IPS-15b (cell line): ENCODE measurements around the gene F10.
"Not testable (repeated sequence)": the region's sequence is repeated elsewhere in the genome, so short reads cannot be mapped to it uniquely, and the experiment has no call there.

ENCODE experiments used
- H3K27me3 ChIP-seq: one replicate; pipeline ENCODE4 v1.6.1; 2013; ENCODE audit warnings: low read length; ENCODE audit not compliant: control insufficient read depth, insufficient read depth
- H3K36me3 ChIP-seq: one replicate; pipeline ENCODE4 v1.6.1; 2013; ENCODE audit warnings: low read length; ENCODE audit not compliant: control insufficient read depth, insufficient read depth
- H3K4me1 ChIP-seq: one replicate; pipeline ENCODE4 v1.6.1; 2013; ENCODE audit warnings: mild to moderate bottlenecking, low read length; ENCODE audit not compliant: control insufficient read depth, insufficient read depth
- H3K4me3 ChIP-seq: one replicate; pipeline ENCODE4 v1.5.1; 2013; ENCODE audit warnings: low read depth, low read length
- H3K9ac ChIP-seq: one replicate; pipeline ENCODE4 v1.6.1; 2013; ENCODE audit warnings: low read depth, mild to moderate bottlenecking, low read length
- H3K9me3 ChIP-seq: one replicate; pipeline ENCODE4 v1.6.1; 2013; ENCODE audit warnings: mild to moderate bottlenecking, low read length; ENCODE audit not compliant: control insufficient read depth, insufficient read depth

Gene F10

GRCh38 chr13:113122550-113123225 is at the start of gene F10:
Gene F10, plus strand, starts transcription at chr13:113122799. Its CDS starts 57 bp downstream, at chr13:113122856.
- H3K9me3 ChIP-seq = no peaks in the 10 kb centered on the region
- H3K9ac ChIP-seq = no peak within 1 kb of the TSS
- H3K27me3 ChIP-seq = no peaks in the 10 kb centered on the region
- no peaks in the 10 kb centered on the region for H3K36me3 ChIP-seq
- H3K4me1 ChIP-seq = no peaks in the 10 kb centered on the region
- no peak within 1 kb of the TSS for H3K4me3 ChIP-seq

GRCh38 chr13:113073942-113074341 is 48.7 kb upstream of the F10 start:
- H3K4me3 ChIP-seq = no peak overlapping the region
- H3K4me1 ChIP-seq = no peaks in the 10 kb centered on the region
- H3K36me3 ChIP-seq = peaks cover 5% of the 10 kb centered on the region
- no peak overlapping the region for H3K9ac ChIP-seq
- no peaks in the 10 kb centered on the region for H3K27me3 ChIP-seq
- no peaks in the 10 kb centered on the region for H3K9me3 ChIP-seq

- Histone ChIP-seq H3K36me3 (peaks cover 5% of the 10 kb centered on the region), H3K4me3 (no peak overlapping the region), H3K9ac (no peak overlapping the region), H3K4me1 (no peaks in the 10 kb centered on the region), H3K9me3 (no peaks in the 10 kb centered on the region), H3K27me3 (no peaks in the 10 kb centered on the region)
These were observed 48.2 kb upstream of the F10 start for GRCh38 chr13:113074401-113074800.

GRCh38 chr13:113074876-113075275 is 47.7 kb upstream of the F10 start:
- Histone ChIP-seq H3K9ac (no peak overlapping the region), H3K9me3 (no peaks in the 10 kb centered on the region), H3K4me1 (no peaks in the 10 kb centered on the region), H3K4me3 (no peak overlapping the region), H3K36me3 (peaks cover 5% of the 10 kb centered on the region), H3K27me3 (no peaks in the 10 kb centered on the region)

GRCh38 chr13:113075711-113076110 is 46.9 kb upstream of the F10 start:
- H3K9me3 ChIP-seq = no peaks in the 10 kb centered on the region
- H3K4me1 ChIP-seq = no peaks in the 10 kb centered on the region
- no peak overlapping the region for H3K9ac ChIP-seq
- H3K4me3 ChIP-seq = no peak overlapping the region
- peaks cover 5% of the 10 kb centered on the region for H3K36me3 ChIP-seq
- no peaks in the 10 kb centered on the region for H3K27me3 ChIP-seq

GRCh38 chr13:113076681-113077401 is 45.8 kb upstream of the F10 start:
- no peak overlapping the region for H3K9ac ChIP-seq
- no peak overlapping the region for H3K4me3 ChIP-seq
- H3K27me3 ChIP-seq = no peaks in the 10 kb centered on the region
- no peaks in the 10 kb centered on the region for H3K4me1 ChIP-seq
- H3K9me3 ChIP-seq = no peaks in the 10 kb centered on the region
- peaks cover 5% of the 10 kb centered on the region for H3K36me3 ChIP-seq

GRCh38 chr13:113077566-113077952 is 45.0 kb upstream of the F10 start:
- Histone ChIP-seq H3K36me3 (peaks cover 5% of the 10 kb centered on the region), H3K4me1 (no peaks in the 10 kb centered on the region), H3K27me3 (no peaks in the 10 kb centered on the region), H3K4me3 (no peak overlapping the region), H3K9me3 (no peaks in the 10 kb centered on the region), H3K9ac (no peak overlapping the region)

- Histone ChIP-seq H3K36me3 (peaks cover 5% of the 10 kb centered on the region), H3K4me3 (no peak overlapping the region), H3K4me1 (no peaks in the 10 kb centered on the region), H3K9me3 (no peaks in the 10 kb centered on the region), H3K9ac (no peak overlapping the region), H3K27me3 (no peaks in the 10 kb centered on the region)
These were observed 44.4 kb upstream of the F10 start for GRCh38 chr13:113077953-113078901.

- H3K36me3 ChIP-seq = peaks cover 5% of the 10 kb centered on the region
- no peak overlapping the region for H3K9ac ChIP-seq
- H3K27me3 ChIP-seq = no peaks in the 10 kb centered on the region
- H3K4me3 ChIP-seq = no peak overlapping the region
- no peaks in the 10 kb centered on the region for H3K9me3 ChIP-seq
- H3K4me1 ChIP-seq = no peaks in the 10 kb centered on the region
These were observed 43.5 kb upstream of the F10 start for GRCh38 chr13:113078902-113079780.

GRCh38 chr13:113079781-113080080 is 42.9 kb upstream of the F10 start:
- H3K4me1 ChIP-seq, H3K9me3 ChIP-seq, H3K27me3 ChIP-seq, H3K4me3 ChIP-seq, H3K9ac ChIP-seq, H3K36me3 ChIP-seq: not testable (repeated sequence)

- H3K4me1 ChIP-seq = no peaks in the 10 kb centered on the region
- no peak overlapping the region for H3K4me3 ChIP-seq
- peaks cover 8% of the 10 kb centered on the region for H3K36me3 ChIP-seq
- H3K9ac ChIP-seq = no peak overlapping the region
- no peaks in the 10 kb centered on the region for H3K9me3 ChIP-seq
- no peaks in the 10 kb centered on the region for H3K27me3 ChIP-seq
These were observed 42.2 kb upstream of the F10 start for GRCh38 chr13:113080361-113080831.
